Endodermal cell (in vitro differentiated cells): ENCODE data around the gene SH2D3C. TPM values are rescaled to one million over a fixed set of nuclear protein-coding genes. Genes with fewer than 3 reads are reported as not detected.

Experiments
- DNase-seq: peaks from one replicate; pipeline ENCODE4 v3.0.0-alpha.2; 2017
- H3K27ac ChIP-seq: 2 replicates; pipeline ENCODE4 v1.5.1; 2013; ENCODE audit warnings: mild to moderate bottlenecking, low read depth, low read length, moderate library complexity
- H3K27me3 ChIP-seq: 2 replicates; pipeline ENCODE4 v1.6.1; 2013; ENCODE audit warnings: mild to moderate bottlenecking, low read length, moderate library complexity; ENCODE audit not compliant: insufficient read depth, control insufficient read depth, poor library complexity, severe bottlenecking
- H3K36me3 ChIP-seq: 2 replicates; pipeline ENCODE4 v1.7.0; 2013; ENCODE audit warnings: mild to moderate bottlenecking, low read length, moderate library complexity; ENCODE audit not compliant: control insufficient read depth, insufficient read depth
- H3K4me1 ChIP-seq: one replicate; pipeline ENCODE4 v1.7.0; 2013; ENCODE audit warnings: low read length; ENCODE audit not compliant: control insufficient read depth, insufficient read depth
- H3K4me3 ChIP-seq: 2 replicates; pipeline ENCODE4 v1.5.1; 2013; ENCODE audit warnings: mild to moderate bottlenecking, low read length, moderate library complexity
- H3K9ac ChIP-seq: 2 replicates; pipeline ENCODE4 v1.6.1; 2013; ENCODE audit warnings: mild to moderate bottlenecking, low read length, moderate library complexity; ENCODE audit not compliant: poor library complexity, severe bottlenecking; ENCODE audit errors: extremely low read depth
- H3K9me3 ChIP-seq: 2 replicates; pipeline ENCODE4 v1.6.1; 2013; ENCODE audit warnings: mild to moderate bottlenecking, low read length, moderate library complexity; ENCODE audit not compliant: control insufficient read depth
- H3K27ac Mint-ChIP-seq: 2 replicates; pipeline ENCODE4 v1.8.0; 2020; ENCODE audit warnings: mixed read lengths
- H3K27me3 Mint-ChIP-seq: 2 replicates; pipeline ENCODE4 v1.8.0; 2021; ENCODE audit warnings: mild to moderate bottlenecking, mixed read lengths; ENCODE audit not compliant: insufficient read depth
- H3K36me3 Mint-ChIP-seq: 2 replicates; pipeline ENCODE4 v1.8.0; 2020; ENCODE audit warnings: low read depth, mixed read lengths
- H3K4me1 Mint-ChIP-seq: 2 replicates; pipeline ENCODE4 v1.8.0; 2020; ENCODE audit warnings: mixed read lengths
- H3K4me3 Mint-ChIP-seq: 2 replicates; pipeline ENCODE4 v1.8.0; 2020; ENCODE audit warnings: mild to moderate bottlenecking, moderate library complexity, mixed read lengths
- H3K9me3 Mint-ChIP-seq: 2 replicates; pipeline ENCODE4 v1.8.0; 2020; ENCODE audit warnings: mild to moderate bottlenecking, mixed read lengths
- WGBS, 2 experiments: methylation state at CpG; one replicate each; pipeline versions ENCODE4 v1.1.5 to v1.1.7; 2013; ENCODE audit warnings: missing lambda C conversion rate in 2 of 2, mixed read lengths in 1 of 2; ENCODE audit not compliant: insufficient coverage in 1 of 2, insufficient read length in 1 of 2; 5-methylcytosine and 5-hydroxymethylcytosine counted together
- total RNA-seq, 2 donors: library from RNA; stranded (reverse); fragmentation: NEBNext Ultra II Directional in 1 of 2; extraction: Animal tissue kit (Norgen Biotek cat#: 25700) in 1 of 2; gene quantifications; 2 replicates in 1 of 2; 3 replicates in 1 of 2; pipeline ENCODE4 v1.2.1, GENCODE V29; 2021
- TF ChIP-seq, protein P1 (sequence below): fragments of 200-600 bp; sonication (generic); conservative IDR thresholded peaks from 2 replicates; pipeline ENCODE4 v1.5.0; 2021; ENCODE audit warnings: antibody characterized with exemption, mild to moderate bottlenecking

The SH2D3C gene
- total RNA-seq, 2 donors from 2014 or later: 0.77 to 1.4 TPM

DNA sequence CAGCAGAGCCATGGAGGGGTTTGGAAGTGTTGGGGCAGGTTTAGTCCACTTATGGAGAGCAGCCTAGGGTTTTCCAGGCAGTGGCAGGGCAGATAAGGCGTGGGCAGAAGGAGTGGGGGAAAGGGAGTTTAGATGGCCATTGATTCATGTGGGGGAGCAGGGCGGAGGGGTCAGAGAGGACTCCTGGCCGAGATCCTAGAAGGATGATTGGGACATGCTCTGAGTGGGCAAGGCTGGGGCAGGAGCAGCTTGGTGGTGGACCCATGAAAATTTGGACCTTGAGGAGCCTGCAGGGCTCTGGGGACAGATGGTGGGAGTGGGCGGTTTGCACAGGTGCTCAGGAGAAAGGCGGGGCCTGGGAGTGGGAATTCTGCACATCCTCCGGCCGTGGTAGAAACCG, 25.3 kb downstream of the SH2D3C start:
- no peak for DNase-seq
- H3K9ac ChIP-seq: no peak overlapping the region
- Mint-ChIP-seq H3K4me1 (no peaks in the 10 kb centered on the region), H3K27me3 (peaks cover 55% of the 10 kb centered on the region), H3K36me3 (no peaks in the 10 kb centered on the region), H3K9me3 (no peaks in the 10 kb centered on the region), H3K27ac (no peak overlapping the region), H3K4me3 (no peak overlapping the region)
- H3K27me3 ChIP-seq: peaks cover 49% of the 10 kb centered on the region
- H3K27ac ChIP-seq: no peak overlapping the region
- WGBS, 2 experiments: 82 to 86% methylated on average over 7 to 8 of the region's 8 CpGs
- H3K4me1 ChIP-seq: no peaks in the 10 kb centered on the region
- TF ChIP-seq, protein P1, sequence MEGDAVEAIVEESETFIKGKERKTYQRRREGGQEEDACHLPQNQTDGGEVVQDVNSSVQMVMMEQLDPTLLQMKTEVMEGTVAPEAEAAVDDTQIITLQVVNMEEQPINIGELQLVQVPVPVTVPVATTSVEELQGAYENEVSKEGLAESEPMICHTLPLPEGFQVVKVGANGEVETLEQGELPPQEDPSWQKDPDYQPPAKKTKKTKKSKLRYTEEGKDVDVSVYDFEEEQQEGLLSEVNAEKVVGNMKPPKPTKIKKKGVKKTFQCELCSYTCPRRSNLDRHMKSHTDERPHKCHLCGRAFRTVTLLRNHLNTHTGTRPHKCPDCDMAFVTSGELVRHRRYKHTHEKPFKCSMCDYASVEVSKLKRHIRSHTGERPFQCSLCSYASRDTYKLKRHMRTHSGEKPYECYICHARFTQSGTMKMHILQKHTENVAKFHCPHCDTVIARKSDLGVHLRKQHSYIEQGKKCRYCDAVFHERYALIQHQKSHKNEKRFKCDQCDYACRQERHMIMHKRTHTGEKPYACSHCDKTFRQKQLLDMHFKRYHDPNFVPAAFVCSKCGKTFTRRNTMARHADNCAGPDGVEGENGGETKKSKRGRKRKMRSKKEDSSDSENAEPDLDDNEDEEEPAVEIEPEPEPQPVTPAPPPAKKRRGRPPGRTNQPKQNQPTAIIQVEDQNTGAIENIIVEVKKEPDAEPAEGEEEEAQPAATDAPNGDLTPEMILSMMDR: no peak
- no peak overlapping the region for H3K4me3 ChIP-seq
- no peaks in the 10 kb centered on the region for H3K9me3 ChIP-seq
- no peaks in the 10 kb centered on the region for H3K36me3 ChIP-seq

DNA sequence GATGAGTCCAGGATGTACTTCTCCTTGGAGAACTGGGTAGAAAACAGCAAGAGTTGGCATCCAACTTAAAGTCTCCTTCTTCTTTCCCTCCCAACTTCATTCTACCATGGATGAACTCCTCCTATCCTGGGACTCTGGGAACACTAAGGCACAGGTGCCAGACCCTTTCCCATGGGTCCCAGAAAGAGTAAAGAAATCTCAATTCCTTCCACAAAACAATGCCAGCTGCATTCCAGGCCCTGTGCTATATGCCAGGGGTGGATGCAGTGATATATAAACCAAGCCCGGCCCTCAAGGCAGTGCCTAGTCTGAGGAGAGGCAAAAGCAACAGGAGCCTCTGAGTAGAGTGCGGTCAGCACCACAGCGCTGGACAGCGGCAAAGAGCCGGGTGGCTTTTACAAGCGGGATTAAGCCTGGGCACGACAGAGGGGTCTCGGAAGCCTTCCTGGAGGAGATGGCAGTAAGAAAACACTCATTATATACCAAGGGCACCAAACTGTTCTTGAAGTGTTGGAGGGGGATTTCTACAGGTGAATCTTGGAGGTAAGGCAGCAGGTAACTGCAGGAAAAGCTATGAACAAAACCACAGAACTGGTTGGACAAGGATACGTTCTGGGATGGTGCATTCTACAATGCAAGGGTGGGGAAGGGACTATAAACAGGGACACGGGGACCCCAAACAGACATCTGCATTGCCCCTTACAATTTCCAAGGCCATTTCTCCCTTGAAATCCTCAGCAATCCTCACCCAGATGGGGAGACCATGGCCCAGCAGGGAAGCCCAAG, 27.0 kb downstream of the SH2D3C start:
- Histone ChIP-seq H3K27me3 (peaks cover 47% of the 10 kb centered on the region), H3K9me3 (no peaks in the 10 kb centered on the region), H3K4me3 (no peak overlapping the region), H3K4me1 (no peaks in the 10 kb centered on the region), H3K27ac (no peak overlapping the region), H3K9ac (no peak overlapping the region), H3K36me3 (no peaks in the 10 kb centered on the region)
- TF ChIP-seq, protein P1: no peak
- H3K36me3 Mint-ChIP-seq: no peaks in the 10 kb centered on the region
- no peak overlapping the region for H3K4me3 Mint-ChIP-seq
- H3K4me1 Mint-ChIP-seq: no peaks in the 10 kb centered on the region
- H3K9me3 Mint-ChIP-seq: no peaks in the 10 kb centered on the region
- no peak overlapping the region for H3K27ac Mint-ChIP-seq
- peaks cover 47% of the 10 kb centered on the region for H3K27me3 Mint-ChIP-seq
- DNase-seq: peak; percentile 87
- 39 to 48% methylated on average over 4 to 10 of the region's 10 CpGs for WGBS, 2 experiments

DNA sequence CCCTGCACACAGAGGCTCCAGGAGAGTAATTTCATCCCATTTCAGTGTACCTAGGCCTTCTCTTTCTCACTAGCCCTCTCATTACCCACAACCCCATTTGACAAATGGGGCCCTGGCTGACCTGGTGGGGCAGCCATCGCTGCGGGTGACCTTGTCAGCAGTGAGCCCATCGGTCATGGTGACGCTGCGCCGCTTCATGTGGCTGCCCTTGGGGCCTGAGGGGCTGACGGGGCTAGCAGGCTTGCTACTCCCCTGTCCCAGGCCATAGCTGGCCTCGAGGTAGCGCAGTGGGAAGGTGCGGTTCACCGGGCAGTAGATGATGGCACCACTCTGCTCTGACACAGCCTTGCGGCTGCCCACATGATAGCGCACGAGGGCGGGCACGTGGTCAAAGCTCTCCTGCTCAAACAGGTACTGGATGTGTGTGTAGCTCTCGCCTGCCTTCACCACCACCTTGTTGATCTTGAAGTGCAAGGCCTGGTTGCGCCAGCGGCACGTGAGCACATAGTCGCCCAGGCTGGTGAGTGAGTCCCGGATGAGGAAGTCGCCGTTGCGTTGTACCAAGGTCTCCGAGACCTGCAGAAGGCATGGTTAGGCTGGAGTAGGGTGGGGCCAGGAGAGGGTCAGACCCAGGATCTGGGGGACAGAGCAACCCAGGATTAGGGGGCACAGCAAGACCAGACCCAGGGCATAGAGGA, 29.2 kb downstream of the SH2D3C start:
- H3K27me3 Mint-ChIP-seq: peaks cover 31% of the 10 kb centered on the region
- no peaks in the 10 kb centered on the region for H3K36me3 Mint-ChIP-seq
- Histone ChIP-seq H3K27me3 (peaks cover 27% of the 10 kb centered on the region), H3K4me3 (no peak overlapping the region), H3K9ac (no peak overlapping the region), H3K36me3 (no peaks in the 10 kb centered on the region), H3K27ac (no peak overlapping the region), H3K9me3 (no peaks in the 10 kb centered on the region), H3K4me1 (no peaks in the 10 kb centered on the region)
- no peak overlapping the region for H3K4me3 Mint-ChIP-seq
- no peak overlapping the region for H3K27ac Mint-ChIP-seq
- no peak for DNase-seq
- WGBS, 2 experiments: 91 to 94% methylated on average over 16 to 26 of the region's 26 CpGs
- no peaks in the 10 kb centered on the region for H3K4me1 Mint-ChIP-seq
- no peaks in the 10 kb centered on the region for H3K9me3 Mint-ChIP-seq
- TF ChIP-seq, protein P1: no peak
